ENCODE results near the gene PAWR. TPM values are rescaled to one million over a fixed set of nuclear protein-coding genes. Genes with fewer than 3 reads are reported as not detected.

PAWR gene
- total RNA-seq, 1 experiment from 2014 or later: 83.2 TPM

DNA sequence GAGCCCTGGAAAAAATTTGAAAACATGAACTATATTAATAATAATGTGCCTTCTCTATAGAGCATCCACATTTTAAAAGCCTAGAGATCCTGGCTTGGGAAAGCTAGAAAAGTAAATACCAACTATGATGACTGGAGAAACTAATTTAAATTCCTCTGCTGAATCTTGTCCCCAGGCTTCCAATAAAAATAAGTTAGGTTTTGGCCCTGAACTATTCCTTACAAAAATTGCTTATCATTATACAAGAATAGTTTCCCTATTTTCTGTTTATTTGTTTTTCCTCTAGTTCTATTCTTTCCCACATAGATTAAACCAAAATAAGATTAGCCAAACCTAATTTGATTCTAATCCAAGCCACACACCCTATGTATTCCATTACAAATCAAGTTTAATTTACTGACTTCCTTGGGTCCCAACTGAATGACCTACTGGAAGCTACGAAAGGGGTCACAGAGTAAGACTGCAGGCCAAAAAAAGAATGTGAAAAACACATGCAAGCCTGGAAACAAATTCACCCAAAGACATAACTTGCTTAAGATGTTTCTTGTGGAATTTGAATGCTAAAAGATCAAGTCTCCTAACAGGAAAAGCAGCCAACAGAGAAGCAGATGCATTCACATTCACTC lies 133.0 kb downstream of the PAWR start:
- Histone ChIP-seq H3K9ac (ENCODE audit: low read length) (no peak overlapping the region), H3K4me1 (ENCODE audit: low read length) (peaks cover 9% of the 10 kb centered on the region), H3K79me2 (ENCODE audit: low read length) (peaks cover 39% of the 10 kb centered on the region)

DNA sequence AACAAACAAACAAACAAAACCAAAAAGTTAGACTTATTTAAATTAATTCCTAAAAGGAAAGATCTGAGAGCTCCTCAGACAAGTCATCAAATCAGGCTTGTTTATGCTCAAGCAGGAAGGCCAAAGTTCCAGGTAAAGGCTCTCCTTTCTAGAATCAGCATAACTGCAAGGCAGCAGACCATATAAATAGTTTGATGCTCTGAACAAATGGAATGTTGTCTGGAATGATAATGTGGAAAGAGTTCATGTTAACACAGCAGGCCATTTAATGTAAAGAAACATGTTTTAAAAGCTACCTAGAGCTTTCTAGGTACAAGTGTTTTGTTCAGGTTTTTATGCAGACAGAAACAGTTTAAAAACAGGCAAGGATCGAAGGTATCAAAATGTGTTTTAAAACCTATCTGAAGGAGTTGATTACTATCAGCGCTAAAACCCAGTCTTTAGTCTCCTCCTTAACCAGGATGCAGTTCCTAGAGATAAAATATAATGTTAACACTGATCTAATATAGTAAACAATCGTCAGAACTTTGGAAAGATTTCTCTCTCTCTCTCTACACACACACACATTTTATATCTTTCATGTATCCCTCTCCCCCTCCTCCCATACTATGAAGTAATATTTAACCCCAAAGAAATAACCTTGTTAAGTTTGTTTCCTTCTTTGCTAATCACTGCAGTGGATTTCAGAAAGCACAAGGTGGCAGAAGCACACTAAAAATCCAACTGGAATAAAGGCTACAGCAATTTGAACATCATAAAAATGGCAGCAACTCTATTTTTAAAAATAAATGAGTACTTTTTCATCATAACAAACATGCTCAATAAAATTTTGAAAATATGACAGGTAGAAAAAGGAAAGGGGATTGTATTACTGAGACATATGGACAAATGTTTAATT lies 135.5 kb downstream of the PAWR start:
- Histone ChIP-seq H3K4me3 (ENCODE audit: low read length) (no peak overlapping the region), H3K4me2 (ENCODE audit: low read depth, low read length, poor library complexity, severe bottlenecking) (no peak overlapping the region), H3K27ac (ENCODE audit: low read length) (no peak overlapping the region), H2AFZ (ENCODE audit: low read length) (no peak overlapping the region), H3K79me2 (ENCODE audit: low read length) (peaks cover 28% of the 10 kb centered on the region), H3K9me3 (ENCODE audit: low read length) (0 out of 2 replicates have a peak, but pooled peaks cover 3% of the 10 kb centered on the region), H3K9me2 (replicated peaks; ENCODE audit: insufficient read depth, low read length) (no peaks in the 10 kb centered on the region), H3K27me3 (ENCODE audit: low read length) (no peaks in the 10 kb centered on the region), H3K4me1 (ENCODE audit: low read length) (peaks cover 9% of the 10 kb centered on the region), H3K36me3 (ENCODE audit: insufficient read depth, low read length) (peaks cover 55% of the 10 kb centered on the region), H4K20me1 (ENCODE audit: insufficient read depth, low read depth, low read length) (no peaks in the 10 kb centered on the region), H3K9ac (ENCODE audit: low read length) (no peak overlapping the region)
- peak; percentile 59 for DNase-seq

More for the DNA sequence above, 133.0 kb downstream of the PAWR start:
- no peak overlapping the region for H3K4me3 ChIP-seq (ENCODE audit: low read length)
- H4K20me1 ChIP-seq (ENCODE audit: insufficient read depth, low read depth, low read length): no peaks in the 10 kb centered on the region
- peaks cover 58% of the 10 kb centered on the region for H3K36me3 ChIP-seq (ENCODE audit: insufficient read depth, low read length)
- H3K9me3 ChIP-seq (ENCODE audit: low read length): peaks cover 3% of the 10 kb centered on the region; the same call in 1 of the 2 replicates
- H3K27ac ChIP-seq (ENCODE audit: low read length): no peak overlapping the region
- DNase-seq: no peak
- H3K4me2 ChIP-seq (ENCODE audit: low read depth, low read length, poor library complexity, severe bottlenecking): no peak overlapping the region
- no peak overlapping the region for H2AFZ ChIP-seq (ENCODE audit: low read length)
- H3K9me2 ChIP-seq (replicated peaks; ENCODE audit: insufficient read depth, low read length): no peaks in the 10 kb centered on the region
- H3K27me3 ChIP-seq (ENCODE audit: low read length): no peaks in the 10 kb centered on the region

DNA sequence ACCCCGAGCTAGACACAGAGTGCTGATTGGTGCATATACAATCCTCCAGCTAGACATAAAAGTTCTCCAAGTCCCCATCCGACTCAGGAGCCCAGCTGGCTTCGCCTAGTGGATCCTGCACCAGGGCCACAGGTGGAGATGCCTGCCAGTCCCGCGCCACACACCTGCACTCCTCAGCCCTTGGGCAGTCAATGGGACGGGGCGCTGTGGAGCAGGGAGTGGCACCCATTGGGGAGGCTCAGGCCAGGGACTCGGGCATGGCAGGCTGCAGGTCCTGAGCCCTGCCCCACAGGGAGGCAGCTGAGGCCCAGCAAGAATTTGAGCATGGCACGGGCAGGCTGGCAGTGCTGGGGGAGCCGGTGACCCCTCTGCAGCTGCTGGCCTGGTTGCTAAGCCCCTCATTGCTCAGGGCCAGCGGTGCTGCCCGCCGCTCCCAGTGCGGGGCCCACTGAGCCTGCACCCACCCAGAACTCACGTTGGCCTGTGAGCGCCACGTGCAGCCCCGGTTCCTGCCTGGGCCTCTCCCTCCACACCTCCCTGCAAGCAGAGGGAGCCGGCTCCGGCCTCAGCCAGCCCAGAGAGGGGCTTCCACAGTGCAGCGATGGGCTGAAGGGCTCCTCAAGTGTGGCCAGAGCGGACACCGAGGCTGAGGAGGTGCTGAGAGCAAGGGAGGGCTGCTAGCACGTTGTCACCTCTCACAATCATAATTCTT lies 136.7 kb downstream of the PAWR start:
- H3K9ac ChIP-seq (ENCODE audit: low read length): no peak overlapping the region

DNA sequence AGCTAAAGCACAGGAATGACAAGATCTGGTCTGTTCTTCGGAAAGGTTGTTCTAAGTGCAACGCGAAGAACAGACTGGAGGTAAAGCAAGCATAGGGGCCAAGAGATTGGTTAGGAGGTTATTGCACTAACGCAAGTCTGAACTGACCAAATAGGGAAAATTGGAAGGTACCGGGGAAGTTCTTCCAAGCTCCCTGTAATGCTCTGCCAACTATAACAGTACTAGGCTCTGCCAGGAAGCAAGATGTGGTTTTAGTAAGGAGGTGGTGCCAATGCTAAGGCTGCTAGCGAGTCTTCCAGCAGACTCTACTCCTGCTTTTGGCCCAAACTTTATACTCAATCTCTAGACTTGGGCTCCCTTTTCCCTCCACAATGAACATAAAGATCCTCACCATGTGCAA lies 138.6 kb downstream of the PAWR start:
- Histone ChIP-seq H3K36me3 (ENCODE audit: insufficient read depth, low read length) (peaks cover 34% of the 10 kb centered on the region), H3K27me3 (ENCODE audit: low read length) (no peaks in the 10 kb centered on the region), H2AFZ (ENCODE audit: low read length) (no peak overlapping the region), H3K9me3 (ENCODE audit: low read length) (0 out of 2 replicates have a peak, but pooled peaks cover 3% of the 10 kb centered on the region), H3K4me2 (ENCODE audit: low read depth, low read length, poor library complexity, severe bottlenecking) (no peak overlapping the region), H3K9ac (ENCODE audit: low read length) (no peak overlapping the region), H3K79me2 (ENCODE audit: low read length) (peaks cover 15% of the 10 kb centered on the region), H3K9me2 (replicated peaks; ENCODE audit: insufficient read depth, low read length) (no peaks in the 10 kb centered on the region), H3K4me1 (ENCODE audit: low read length) (peaks cover 16% of the 10 kb centered on the region), H4K20me1 (ENCODE audit: insufficient read depth, low read depth, low read length) (no peaks in the 10 kb centered on the region), H3K27ac (ENCODE audit: low read length) (no peak overlapping the region), H3K4me3 (ENCODE audit: low read length) (no peak overlapping the region)
- no peak for DNase-seq

More for the DNA sequence above, 136.7 kb downstream of the PAWR start:
- Histone ChIP-seq H3K36me3 (ENCODE audit: insufficient read depth, low read length) (peaks cover 43% of the 10 kb centered on the region), H3K27me3 (ENCODE audit: low read length) (no peaks in the 10 kb centered on the region), H3K4me1 (ENCODE audit: low read length) (peaks cover 20% of the 10 kb centered on the region), H3K79me2 (ENCODE audit: low read length) (peaks cover 17% of the 10 kb centered on the region), H3K4me3 (ENCODE audit: low read length) (no peak overlapping the region), H3K27ac (ENCODE audit: low read length) (no peak overlapping the region), H4K20me1 (ENCODE audit: insufficient read depth, low read depth, low read length) (no peaks in the 10 kb centered on the region), H3K9me2 (replicated peaks; ENCODE audit: insufficient read depth, low read length) (no peaks in the 10 kb centered on the region), H3K4me2 (ENCODE audit: low read depth, low read length, poor library complexity, severe bottlenecking) (no peak overlapping the region), H3K9me3 (ENCODE audit: low read length) (0 out of 2 replicates have a peak, but pooled peaks cover 3% of the 10 kb centered on the region), H2AFZ (ENCODE audit: low read length) (no peak overlapping the region)
- no peak for DNase-seq

DNA sequence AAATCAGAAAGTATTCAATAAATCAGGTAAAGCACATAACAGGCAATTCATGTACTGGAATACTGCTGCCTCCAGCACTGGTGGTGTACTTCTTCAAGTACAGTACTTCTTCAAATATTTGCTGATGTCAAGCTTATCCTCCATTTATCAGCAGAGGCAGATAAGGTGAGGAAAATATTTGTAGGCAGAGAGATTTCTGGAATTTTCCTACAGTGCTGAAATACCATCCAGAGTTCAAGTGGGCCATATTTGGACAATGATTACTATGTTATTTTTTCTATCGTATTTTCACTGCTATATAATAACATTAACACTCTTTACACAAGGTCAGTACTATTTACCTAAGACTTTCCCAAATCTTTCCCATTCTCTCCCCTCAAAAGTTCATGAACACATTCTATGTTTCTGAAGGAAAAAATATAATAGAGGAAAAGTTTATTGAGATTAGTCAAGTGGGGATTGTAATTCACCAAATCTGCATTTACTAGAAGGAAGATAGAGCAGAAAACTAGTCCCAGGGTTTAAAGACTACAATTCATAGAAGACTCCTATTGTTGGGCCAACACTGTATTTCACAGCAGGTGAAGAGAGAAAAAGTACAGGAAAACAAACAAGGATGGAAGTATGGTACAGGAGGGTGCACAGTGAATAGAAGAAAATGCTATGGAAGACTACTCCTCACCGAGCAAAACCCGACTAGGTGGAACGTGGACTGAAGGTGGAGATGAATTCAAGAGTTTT lies 141.1 kb downstream of the PAWR start:
- no peak overlapping the region for H3K4me3 ChIP-seq (ENCODE audit: low read length)
- H3K27ac ChIP-seq (ENCODE audit: low read length): no peak overlapping the region
- no peaks in the 10 kb centered on the region for H3K9me2 ChIP-seq (replicated peaks; ENCODE audit: insufficient read depth, low read length)
- DNase-seq: no peak
- peaks cover 8% of the 10 kb centered on the region; the same call in 1 of the 2 replicates for H3K79me2 ChIP-seq (ENCODE audit: low read length)
- H4K20me1 ChIP-seq (ENCODE audit: insufficient read depth, low read depth, low read length): no peaks in the 10 kb centered on the region
- H3K9me3 ChIP-seq (ENCODE audit: low read length): no peaks in the 10 kb centered on the region
- no peak overlapping the region for H3K4me2 ChIP-seq (ENCODE audit: low read depth, low read length, poor library complexity, severe bottlenecking)
- H3K27me3 ChIP-seq (ENCODE audit: low read length): no peaks in the 10 kb centered on the region
- no peak overlapping the region for H2AFZ ChIP-seq (ENCODE audit: low read length)
- peaks cover 16% of the 10 kb centered on the region for H3K4me1 ChIP-seq (ENCODE audit: low read length)
- no peak overlapping the region for H3K9ac ChIP-seq (ENCODE audit: low read length)
- H3K36me3 ChIP-seq (ENCODE audit: insufficient read depth, low read length): peaks cover 14% of the 10 kb centered on the region

DNA sequence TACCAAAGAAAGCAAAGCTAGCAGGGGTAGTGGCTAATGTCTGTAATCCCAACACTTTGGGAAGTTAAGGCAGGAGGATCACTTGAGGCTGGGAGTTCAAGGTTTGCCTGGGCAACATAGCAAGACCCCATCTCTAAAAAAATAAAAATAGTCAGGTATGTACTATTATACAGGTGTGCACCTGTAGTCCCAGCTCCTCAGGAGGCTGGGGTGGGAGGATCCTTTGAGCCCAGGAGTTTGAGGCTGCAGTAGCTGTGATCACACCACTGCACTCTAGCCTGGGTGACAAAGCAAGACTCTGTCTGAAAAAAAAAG lies 142.2 kb downstream of the PAWR start:
- peaks cover 8% of the 10 kb centered on the region; the same call in 1 of the 2 replicates for H3K79me2 ChIP-seq (ENCODE audit: low read length)
- H3K36me3 ChIP-seq (ENCODE audit: insufficient read depth, low read length): peaks cover 9% of the 10 kb centered on the region; the same call in 1 of the 2 replicates
- no peaks in the 10 kb centered on the region for H4K20me1 ChIP-seq (ENCODE audit: insufficient read depth, low read depth, low read length)
- peaks cover 16% of the 10 kb centered on the region for H3K4me1 ChIP-seq (ENCODE audit: low read length)
- H3K9me3 ChIP-seq (ENCODE audit: low read length): no peaks in the 10 kb centered on the region
- no peak overlapping the region for H3K9ac ChIP-seq (ENCODE audit: low read length)
- H3K27ac ChIP-seq (ENCODE audit: low read length): no peak overlapping the region
- H3K4me2 ChIP-seq (ENCODE audit: low read depth, low read length, poor library complexity, severe bottlenecking): no peak overlapping the region
- no peaks in the 10 kb centered on the region for H3K9me2 ChIP-seq (replicated peaks; ENCODE audit: insufficient read depth, low read length)
- no peaks in the 10 kb centered on the region for H3K27me3 ChIP-seq (ENCODE audit: low read length)
- no peak for DNase-seq
- H2AFZ ChIP-seq (ENCODE audit: low read length): no peak overlapping the region
- no peak overlapping the region for H3K4me3 ChIP-seq (ENCODE audit: low read length)

DNA sequence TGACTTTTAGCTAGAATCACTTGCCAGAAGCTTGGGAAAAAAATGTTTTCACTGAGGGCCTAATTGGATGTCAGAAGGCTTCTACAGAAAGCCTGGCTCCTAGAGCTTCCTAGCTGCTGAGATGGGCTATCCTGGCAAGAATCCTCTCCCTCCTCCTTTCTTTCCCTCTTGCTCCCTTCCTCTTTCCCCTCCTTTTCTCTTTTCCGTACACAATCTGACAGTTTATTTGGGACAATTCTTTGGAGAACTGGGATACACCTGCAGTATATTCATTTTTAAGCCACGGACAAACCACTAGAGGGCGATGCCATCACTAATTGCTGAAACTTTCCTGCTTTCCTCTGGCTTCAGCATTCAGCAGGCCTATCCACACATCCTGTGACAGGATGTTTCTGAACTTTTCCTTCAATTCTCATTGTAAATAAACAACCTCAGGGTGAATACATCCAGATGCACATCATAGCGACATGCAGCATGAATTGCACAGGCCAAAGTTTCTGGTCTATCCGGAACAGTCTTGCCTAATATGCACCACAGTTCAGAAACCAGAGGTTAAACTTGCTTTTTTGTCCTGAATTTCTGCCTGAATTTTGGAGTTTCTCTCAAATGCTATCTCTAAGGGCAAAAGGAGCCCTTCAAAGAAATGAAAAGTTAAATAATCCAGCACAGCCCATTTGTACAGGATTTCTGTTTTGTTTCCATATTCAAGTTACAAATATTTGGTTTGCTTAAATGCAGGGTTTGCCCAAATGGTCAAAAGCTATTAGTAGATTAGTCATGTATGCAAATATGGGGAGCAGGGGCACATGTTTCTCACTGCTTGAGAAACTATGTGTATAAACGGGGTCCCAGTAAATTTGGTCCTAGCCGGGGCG lies 142.8 kb downstream of the PAWR start:
- Histone ChIP-seq H3K4me1 (ENCODE audit: low read length) (peaks cover 16% of the 10 kb centered on the region), H3K4me3 (ENCODE audit: low read length) (no peak overlapping the region), H4K20me1 (ENCODE audit: insufficient read depth, low read depth, low read length) (no peaks in the 10 kb centered on the region), H3K27me3 (ENCODE audit: low read length) (no peaks in the 10 kb centered on the region), H3K79me2 (ENCODE audit: low read length) (peaks cover 8% of the 10 kb centered on the region; the same call in 1 of the 2 replicates), H3K4me2 (ENCODE audit: low read depth, low read length, poor library complexity, severe bottlenecking) (no peak overlapping the region), H2AFZ (ENCODE audit: low read length) (no peak overlapping the region), H3K9ac (ENCODE audit: low read length) (no peak overlapping the region), H3K9me2 (replicated peaks; ENCODE audit: insufficient read depth, low read length) (no peaks in the 10 kb centered on the region), H3K36me3 (ENCODE audit: insufficient read depth, low read length) (peaks cover 5% of the 10 kb centered on the region; the same call in 1 of the 2 replicates), H3K9me3 (ENCODE audit: low read length) (no peaks in the 10 kb centered on the region), H3K27ac (ENCODE audit: low read length) (no peak overlapping the region)
- peak; percentile 71 for DNase-seq

Data from Karpas-422 (cell line).